ENCODE data around the gene PCED1B.
A peak's percentile ranks its signal among the peaks of the same experiment; 100 is the strongest.
"Not testable (repeated sequence)": the region's sequence is repeated elsewhere in the genome, so short reads cannot be mapped to it uniquely, and the experiment has no call there.

Gene PCED1B

GRCh38 chr12:47214001-47214619 lies 134.7 kb downstream of the PCED1B start:
- DNase-seq, result no peak

GRCh38 chr12:47214771-47215170 lies 135.3 kb downstream of the PCED1B start:
- no peak for DNase-seq

- no peak for DNase-seq
Observed at GRCh38 chr12:47216150-47216677, 136.8 kb downstream of the PCED1B start.

- not testable (repeated sequence) for DNase-seq
Observed at GRCh38 chr12:47217595-47217869, 138.1 kb downstream of the PCED1B start.

- DNase-seq, result no peak
Observed at GRCh38 chr12:47218191-47218654, 138.8 kb downstream of the PCED1B start.

- no peak for DNase-seq
Observed at GRCh38 chr12:47219243-47219642, 139.8 kb downstream of the PCED1B start.

GRCh38 chr12:47221256-47222023 lies 142.0 kb downstream of the PCED1B start:
- peak; percentile 32 for DNase-seq

GRCh38 chr12:47222520-47223030 lies 143.2 kb downstream of the PCED1B start:
- no peak for DNase-seq

GRCh38 chr12:47223031-47223847 lies 143.8 kb downstream of the PCED1B start:
- peak; percentile 55 for DNase-seq

- peak; percentile 73 for DNase-seq
Observed at GRCh38 chr12:47223848-47224213, 144.4 kb downstream of the PCED1B start.

- no peak for DNase-seq
Observed at GRCh38 chr12:47224563-47225133, 145.2 kb downstream of the PCED1B start.

GRCh38 chr12:47225356-47225755 lies 145.9 kb downstream of the PCED1B start:
- DNase-seq, result no peak

GRCh38 chr12:47226199-47226598 lies 146.8 kb downstream of the PCED1B start:
- DNase-seq, result no peak

- DNase-seq, result no peak
Observed at GRCh38 chr12:47228802-47229201, 149.4 kb downstream of the PCED1B start.

- DNase-seq, result no peak
Observed at GRCh38 chr12:47231456-47231855, 152.0 kb downstream of the PCED1B start.

- DNase-seq, result peak; percentile 59
Observed at GRCh38 chr12:47234576-47235141, 155.2 kb downstream of the PCED1B start.

- DNase-seq, result no peak
Observed at GRCh38 chr12:47235258-47236040, 156.0 kb downstream of the PCED1B start.

GRCh38 chr12:47236109-47236714 lies 156.8 kb downstream of the PCED1B start:
- no peak for DNase-seq

- DNase-seq, result no peak
Observed at GRCh38 chr12:47237751-47238211, 158.4 kb downstream of the PCED1B start.

GRCh38 chr12:47238669-47239114 lies 159.3 kb downstream of the PCED1B start:
- no peak for DNase-seq

- no peak for DNase-seq
Observed at GRCh38 chr12:47242426-47242825, 163.0 kb downstream of the PCED1B start.

All from NCI-H69 (cell line).